HG02588 (cell line): Measurements from ENCODE around the gene RPS27L.
"Not testable (repeated sequence)": the region's sequence is repeated elsewhere in the genome, so short reads cannot be mapped to it uniquely, and the experiment has no call there.

Experiments
- ATAC-seq: cut with Tn5 transposase; IDR thresholded peaks from one replicate; pipeline ENCODE4 v1.9.1; 2021; ENCODE audit warnings: mild to moderate bottlenecking, moderate library complexity; ENCODE audit not compliant: unreplicated experiment

RPS27L gene

DNA sequence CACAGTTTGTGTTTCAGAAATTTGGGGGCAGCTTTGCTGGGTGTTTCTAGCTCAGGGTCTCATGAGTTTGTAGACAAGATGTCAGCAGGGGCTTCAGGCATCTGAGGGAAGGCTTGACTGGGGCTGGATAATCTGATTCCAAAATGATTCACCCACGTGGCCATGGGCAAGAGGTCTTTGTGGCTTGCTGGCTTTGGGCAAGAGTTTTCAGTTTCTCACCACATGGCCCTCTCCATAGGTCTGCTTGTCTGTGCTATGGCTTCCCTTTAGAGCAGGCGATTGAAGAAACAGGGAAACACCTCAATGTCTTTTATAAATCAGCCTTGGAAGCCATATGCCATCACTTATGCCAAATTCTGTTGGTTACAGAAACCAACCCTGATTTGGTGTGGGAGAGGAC lies 11.9 kb downstream of the RPS27L start:
- no peak for ATAC-seq

DNA sequence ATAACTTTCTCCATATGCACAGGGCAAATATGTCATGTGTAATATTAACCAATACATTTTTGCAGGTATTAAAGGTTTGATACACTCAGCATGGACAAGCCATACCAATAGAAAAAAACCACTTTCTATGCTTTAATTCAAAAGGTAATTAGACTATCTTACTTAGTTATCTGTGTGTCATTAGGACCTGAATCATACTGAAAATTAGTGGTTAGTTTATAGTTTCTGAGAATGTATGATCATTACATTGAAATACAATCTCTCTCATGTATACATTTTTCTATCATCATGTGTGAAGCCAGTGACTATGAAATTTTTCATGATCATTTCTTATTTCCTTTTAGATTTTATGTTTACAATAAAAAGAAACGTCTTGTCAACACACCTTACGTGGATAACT lies 16.3 kb downstream of the RPS27L start:
- ATAC-seq, result no peak

DNA sequence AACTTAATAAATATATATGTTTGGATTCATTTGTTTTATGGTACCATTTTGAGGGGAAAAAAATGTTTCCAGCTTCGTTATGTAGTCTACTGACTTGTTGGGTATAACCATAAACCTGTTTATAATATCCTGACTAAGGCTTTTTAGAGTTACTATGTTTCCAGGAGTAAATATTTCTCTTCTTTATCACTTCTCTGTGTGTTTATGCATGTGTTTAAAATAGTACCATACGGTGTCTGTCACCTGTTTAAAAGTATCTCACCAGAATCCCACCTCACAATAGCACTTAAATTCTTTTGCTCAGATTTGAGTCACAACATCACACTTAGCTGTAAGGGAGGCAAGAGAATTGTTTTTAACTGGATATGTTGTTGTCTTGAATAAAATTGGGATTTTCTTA lies 20.5 kb downstream of the RPS27L start:
- ATAC-seq, result no peak

DNA sequence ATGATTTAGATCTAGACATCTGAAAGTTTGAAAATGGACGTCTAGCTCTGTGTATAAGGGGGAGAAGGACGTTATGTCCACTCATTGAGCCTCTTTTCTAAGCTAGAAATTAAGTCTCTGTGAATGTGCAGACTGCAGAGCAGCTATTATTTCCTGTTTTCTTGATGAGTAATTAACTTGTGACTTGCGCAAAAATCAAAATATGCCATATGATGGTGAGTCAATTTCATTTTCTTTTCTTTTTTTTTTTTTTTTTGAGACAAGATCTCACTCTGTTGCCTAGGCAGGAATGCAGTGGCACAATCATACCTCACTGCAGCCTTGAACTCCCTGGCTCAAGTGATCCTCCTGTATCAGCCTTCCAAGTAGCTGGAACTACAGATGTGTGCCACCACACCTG lies 21.5 kb downstream of the RPS27L start:
- ATAC-seq, result no peak

DNA sequence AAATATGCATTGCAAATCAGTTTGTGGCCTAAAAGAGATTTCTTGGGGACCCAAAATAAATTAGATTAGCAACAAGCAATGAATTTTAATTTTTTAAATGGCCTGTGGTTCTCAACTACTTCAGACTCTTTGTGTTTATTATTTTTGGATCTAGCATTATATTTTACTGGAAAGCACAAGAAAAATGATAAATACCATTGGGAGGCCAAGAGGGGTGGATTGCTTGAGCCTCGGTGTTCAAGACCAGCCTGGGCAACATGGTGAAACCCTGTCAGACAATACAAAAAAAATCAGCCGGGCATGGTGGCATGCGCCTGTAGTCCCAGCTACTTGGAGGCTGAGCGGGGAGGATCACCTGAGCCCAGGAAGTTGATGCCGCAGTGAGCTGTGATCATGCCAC lies 22.0 kb downstream of the RPS27L start:
- ATAC-seq, result no peak

DNA sequence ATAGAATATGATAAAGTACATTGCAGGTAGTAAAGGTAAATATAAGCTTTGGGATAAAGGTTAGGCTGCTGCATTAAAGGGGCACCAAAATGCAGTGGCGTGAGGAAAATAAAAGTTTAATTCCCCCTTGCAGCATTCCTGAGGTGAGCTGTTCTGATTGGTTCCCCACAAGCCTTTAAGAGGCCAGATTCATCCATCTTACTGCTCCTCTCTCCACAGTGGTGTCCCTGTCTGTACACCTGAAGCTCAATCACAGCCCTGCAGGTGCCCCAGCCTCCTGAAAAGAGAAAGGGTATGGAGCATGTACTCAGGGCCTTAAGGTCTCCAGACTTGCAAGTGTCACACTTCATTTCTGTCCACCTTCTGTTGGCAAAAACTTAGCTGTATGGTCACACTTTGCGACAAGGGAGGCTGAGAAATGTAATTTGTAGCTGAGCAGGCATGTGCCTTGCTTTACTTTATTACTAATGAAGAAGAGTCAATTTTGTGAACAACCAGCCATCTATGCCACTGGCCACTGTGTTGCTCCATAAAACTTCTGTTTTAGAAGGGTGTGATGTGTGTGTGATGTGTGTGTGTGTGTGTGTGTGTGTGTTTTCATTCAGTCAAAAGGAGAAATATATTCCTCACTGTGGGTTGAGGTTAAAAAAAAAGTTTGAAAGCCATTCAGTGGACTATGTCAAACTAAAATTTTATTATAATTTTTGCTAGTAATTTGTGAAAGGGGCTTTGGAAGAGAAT lies 22.9 kb downstream of the RPS27L start:
- ATAC-seq, result no peak

DNA sequence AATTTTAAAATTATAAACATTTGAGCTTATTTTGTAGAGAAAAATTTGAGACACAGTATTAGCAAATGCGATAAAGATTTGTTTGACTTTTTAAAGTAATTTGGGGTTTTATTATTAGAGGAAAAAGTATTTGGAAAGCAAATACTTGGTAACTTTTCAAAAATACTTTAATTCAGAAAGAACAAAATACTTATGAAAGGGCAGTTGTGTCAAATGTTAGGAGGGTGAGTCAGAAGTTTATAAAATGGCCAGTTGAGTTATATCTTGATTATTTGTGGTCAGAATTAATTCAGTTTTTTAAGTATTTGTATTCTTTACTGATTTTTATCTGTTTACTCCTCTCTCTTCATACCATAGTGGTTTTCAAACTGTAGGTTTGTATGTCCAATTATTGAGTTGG lies 23.5 kb downstream of the RPS27L start:
- ATAC-seq, result no peak

DNA sequence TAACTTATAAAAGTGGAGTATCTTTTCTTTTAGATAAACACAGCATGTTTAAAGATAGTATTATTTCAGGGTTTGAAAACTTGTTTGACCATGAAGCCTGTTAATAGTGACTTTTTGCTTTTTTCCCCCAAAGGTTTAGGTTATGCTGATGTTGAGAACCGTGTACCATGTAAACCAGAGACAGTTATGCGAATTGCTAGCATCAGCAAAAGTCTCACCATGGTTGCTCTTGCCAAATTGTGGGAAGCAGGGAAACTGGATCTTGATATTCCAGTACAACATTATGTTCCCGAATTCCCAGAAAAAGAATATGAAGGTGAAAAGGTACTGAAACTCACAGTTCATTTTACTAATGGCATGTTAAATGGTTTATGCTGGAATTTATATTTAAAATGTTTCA lies 30.6 kb downstream of the RPS27L start:
- ATAC-seq, result no peak

DNA sequence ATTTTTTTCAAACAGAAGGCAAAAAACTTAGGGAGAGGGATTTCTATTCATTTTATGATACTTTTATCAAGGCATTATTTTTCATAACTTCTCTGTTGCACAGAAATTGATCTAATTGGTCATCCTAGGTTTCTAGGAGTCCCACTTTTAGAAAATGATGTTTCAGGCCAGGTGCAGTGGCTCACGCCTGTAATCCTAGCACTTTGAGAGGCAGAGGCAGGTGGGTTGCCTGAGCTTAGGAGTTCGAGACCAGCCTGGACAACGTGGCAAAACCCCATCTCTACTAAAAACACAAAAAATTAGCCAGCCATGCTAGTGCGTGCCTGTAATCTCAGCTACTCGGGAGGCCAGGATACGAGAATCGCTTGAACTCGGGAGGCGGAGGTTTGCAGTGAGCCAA lies 32.8 kb downstream of the RPS27L start:
- ATAC-seq, result no peak

DNA sequence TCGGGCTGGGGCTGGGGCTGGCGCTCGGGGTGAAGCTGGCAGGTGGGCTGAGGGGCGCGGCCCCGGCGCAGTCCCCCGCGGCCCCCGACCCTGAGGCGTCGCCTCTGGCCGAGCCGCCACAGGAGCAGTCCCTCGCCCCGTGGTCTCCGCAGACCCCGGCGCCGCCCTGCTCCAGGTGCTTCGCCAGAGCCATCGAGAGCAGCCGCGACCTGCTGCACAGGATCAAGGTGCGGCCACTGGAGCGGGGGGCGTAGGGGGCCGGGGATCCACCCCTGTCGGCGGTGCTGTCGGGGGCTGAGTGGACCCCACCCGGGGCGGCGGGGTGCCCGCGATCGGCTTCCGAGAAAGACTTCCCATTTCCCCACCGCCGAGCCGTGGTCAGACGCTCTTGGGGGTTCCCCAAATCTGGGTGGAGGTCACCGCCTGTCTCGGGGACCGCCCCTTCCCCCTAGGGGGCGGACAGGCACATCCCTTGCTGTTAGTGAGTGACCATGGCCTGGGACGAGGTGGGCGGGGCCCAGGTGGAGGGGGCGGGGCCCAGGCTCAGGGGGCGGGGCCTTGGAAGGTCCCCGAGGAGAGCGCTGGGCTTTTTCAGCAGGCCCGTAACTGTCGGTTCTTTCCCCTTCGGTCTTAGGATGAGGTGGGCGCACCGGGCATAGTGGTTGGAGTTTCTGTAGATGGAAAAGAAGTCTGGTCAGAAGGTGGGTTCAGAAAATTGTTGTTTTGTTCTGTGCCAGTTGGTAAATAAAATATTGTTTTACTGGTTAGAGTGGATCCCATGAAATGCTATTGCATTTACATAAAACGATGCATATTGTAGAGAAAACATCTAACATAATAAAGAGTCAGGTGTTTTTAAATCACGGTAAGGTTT lies 35.0 kb downstream of the RPS27L start:
- peak; percentile 86 for ATAC-seq

DNA sequence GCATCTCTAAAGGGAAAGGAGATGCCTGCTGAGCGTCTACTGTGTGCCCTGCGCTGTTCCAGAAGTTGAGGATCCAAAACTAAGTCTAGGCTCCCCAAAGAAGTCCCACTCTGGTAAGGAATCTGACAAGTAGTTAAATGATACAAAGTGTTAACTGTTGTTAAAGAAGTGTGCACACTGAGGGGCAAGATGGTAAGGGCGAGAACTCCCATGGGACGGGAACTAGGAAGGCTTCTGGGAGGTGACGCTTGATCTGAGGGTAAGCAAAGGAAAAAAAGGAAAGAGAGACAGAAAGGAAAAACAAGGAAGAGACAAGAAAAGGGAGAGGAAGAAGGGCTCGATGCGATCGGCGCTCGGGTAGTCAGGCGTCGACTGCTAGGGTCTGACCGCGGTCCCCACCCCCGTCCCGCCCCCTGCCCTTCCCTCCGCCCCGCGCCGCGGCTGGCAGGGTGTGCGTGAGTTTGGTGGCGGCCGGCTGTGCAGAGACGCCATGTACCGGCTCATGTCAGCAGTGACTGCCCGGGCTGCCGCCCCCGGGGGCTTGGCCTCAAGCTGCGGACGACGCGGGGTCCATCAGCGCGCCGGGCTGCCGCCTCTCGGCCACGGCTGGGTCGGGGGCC lies 35.8 kb downstream of the RPS27L start, which contains the start of gene LACTB:
LACTB (plus strand) TSS at position 480 of the 620 bp plus-strand sequence; CDS start at position 491, 11 bp downstream.
- ATAC-seq, result peak; percentile 71

DNA sequence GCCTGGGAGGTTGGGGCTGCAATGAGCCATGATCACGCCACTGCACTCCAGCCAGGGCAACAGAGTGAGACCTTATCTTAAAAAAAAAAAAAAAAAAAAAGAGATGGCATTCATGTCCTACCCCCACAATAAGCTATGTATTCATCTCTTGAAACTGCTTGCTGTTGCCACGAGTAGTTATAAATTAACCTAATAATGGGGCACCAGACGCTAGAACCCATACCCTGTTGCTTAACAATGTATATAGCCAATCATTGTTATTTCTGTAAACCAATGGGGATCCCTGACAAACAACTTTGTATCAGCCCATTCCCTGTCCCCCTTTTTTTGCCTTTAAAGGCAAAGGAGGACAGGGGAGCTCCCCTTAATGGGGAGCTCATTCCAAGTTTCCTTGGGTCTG lies 38.4 kb downstream of the RPS27L start:
- no peak for ATAC-seq

DNA sequence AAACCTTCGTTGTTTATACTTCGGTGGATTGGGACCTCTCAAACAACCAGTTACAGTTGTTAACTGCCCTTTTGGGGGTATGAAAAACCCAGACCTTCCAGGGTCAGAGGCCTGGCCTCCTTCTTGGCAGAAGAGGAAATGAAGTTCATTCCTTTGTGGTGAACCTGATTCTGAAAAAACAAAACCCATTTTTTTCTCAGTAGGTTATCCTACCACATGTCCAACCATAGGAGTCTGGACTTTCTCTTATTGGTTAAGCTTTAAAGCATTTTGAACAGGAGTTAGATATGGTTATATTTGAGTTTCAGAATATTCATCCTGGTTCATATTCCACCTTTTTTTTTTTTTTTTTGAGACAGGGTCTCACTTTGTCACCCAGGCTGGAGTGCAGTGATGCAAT lies 42.8 kb downstream of the RPS27L start:
- no peak for ATAC-seq

DNA sequence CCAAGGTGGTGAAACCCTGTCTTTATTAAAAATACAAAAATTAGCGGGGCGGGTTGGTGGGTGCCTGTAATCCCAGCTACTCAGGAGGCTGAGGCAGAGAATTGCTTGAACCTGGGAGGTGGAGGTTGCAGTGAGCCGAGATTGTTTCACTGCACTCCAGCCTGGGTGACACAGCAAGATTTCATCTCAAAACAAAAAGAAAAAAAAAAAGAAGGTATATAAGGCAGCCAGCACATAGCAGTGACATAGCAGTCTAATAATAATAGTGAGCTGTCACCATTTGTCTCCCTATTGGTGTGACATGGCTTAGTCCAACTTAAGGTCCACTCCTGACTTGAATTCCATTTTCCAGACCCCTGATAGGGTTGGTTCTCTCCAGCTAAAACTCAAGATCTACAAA lies 44.4 kb downstream of the RPS27L start:
- ATAC-seq, result no peak

DNA sequence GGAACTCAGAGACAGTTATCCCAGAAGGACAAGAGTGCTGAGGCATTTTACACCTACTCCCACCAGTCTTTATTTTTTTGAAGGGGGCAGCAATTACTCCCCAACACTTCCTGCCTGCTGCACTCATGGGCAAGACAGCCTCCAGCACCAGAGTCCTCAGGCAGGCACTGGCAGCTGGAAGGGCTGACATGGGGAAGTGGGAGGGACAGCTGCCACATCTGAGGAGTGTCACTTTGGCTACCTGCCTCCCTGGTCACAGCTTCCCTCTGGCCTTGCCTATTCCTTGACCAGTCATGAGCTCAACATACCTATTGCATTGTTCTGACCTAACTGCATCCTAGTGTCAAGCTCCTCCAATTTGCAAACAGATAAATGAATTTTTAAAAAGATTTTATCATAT lies 45.8 kb downstream of the RPS27L start:
- no peak for ATAC-seq

DNA sequence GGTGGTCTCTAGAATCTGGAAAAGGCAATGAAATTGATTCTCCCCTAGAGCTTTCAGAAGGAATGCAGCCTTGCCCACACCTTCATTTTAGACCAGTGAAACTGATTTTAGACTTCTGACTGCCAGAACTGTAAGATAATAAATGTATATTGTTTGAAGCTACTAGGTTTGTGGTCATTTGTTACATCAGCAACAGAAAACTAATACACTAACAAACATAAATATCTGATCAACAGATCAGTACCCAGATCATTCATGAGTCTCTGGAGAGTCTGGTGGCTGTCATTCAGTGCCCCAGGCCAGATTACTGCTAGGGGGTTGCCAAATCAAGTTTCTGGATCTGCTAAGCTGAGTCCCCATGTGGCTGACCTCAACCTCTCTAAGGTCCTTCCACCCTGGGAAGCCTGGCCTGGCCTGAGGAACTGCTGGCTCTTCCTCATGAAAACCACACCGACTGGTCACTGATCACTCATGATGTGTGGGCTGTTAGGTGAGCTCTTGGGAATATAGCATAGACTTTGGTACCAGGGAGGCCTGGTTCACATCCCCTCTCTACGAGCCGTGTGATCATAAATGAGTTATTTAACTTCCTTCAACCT lies 46.8 kb downstream of the RPS27L start:
- ATAC-seq, result no peak

DNA sequence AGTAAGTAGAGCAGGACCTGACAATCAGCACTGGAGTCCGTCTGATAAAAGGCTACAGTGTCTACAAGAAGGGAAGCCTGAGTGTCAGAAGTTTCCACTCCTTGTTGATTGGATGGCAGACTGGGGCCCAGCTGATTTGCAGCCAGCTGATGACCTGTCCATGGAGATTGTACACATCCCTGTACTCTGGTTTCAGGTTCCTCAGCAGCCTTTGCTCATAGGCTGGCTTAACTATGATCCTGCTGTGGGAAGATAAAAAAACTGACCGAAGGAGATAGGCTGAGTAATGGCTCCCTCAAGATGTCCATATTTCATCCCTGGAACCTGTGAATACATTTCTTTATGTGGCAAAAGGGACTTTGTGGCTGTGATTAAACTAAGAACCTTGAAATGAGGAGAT lies 47.4 kb downstream of the RPS27L start:
- ATAC-seq, result no peak

DNA sequence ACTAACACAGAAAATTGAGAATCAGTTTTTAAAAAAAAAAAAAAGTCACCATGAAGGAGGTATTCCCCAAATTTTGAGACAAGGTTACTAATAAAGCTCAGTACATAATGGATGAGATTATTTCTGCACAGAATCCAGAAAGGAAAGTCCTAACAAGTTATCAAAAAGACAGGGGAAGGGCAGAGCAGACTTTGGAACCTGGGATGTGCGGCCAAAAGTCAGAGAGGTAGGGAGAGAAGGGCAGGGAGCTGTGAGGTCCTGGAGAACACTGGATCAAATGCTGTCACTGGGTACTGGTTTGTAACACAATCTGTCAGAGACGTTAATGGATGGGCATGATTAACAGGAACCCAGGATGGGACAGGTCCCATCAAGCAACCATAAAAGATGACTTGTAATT lies 47.8 kb downstream of the RPS27L start:
- no peak for ATAC-seq

DNA sequence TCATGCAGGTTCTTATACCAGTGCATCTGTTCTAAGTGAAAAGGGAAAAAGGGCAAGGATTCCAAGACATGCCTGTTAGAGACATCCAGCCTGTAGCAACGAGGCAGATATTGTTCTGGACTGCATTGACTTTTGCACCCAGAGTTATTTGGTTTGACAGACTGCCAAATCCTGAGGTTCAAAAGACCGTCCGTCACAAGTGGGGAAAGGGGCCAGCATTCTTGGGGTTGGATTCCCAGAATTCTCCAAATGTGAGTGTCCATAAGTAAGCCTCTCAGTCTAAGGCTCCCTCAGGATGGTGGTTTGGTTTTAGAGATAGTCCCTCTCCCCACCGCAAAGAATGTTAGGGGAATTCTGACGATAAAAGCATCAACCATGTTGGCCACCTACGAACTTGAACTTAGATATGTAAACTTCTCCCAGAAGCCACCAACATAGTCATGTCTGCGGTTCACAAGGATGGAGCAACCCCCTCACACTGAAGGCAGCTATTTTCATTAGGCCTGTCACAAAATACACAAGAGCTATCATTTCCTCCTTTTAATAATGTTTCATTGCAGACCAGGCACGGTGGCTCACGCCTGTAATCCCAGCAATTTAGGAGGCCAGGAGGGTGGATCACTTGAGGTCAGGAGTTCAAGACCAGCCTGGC lies 49.3 kb downstream of the RPS27L start:
- ATAC-seq, result no peak

DNA sequence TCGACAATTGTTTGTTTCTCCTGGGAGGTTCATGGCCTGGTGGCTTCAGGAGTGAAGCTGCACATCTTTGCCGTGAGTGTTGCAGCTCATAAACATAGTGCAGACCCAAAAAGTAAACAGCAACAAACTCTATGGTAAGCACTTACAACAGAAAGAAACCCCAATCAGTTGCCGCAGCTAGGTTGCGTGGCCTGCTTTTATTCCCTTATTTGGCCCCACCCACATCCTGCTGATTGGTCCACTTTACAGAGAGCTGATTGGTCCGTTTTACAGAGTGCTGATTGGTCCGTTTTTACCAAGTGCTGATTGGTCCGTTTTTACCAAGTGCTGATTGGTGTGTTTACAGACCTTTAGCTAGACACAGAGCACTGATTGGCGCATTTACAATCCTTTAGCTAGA lies 51.9 kb downstream of the RPS27L start:
- ATAC-seq, result not testable (repeated sequence)

DNA sequence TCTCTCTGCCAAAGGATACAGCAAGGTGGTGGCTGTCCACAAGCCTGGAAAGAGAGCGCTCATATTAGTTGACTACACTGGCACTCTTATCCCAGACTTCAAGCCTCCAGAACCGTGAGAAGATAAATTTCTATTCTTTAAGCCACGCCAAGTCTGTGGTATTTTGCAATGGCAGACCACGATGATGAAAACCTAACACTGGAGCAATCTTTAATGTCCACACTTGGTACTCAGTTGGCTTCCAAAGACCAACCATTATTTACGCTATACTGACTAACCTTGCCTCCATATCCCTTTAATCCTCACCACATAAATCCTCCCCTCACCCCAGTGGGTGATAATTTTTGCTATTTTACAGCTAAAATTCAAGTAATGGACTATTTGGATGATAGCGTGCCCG lies 52.5 kb downstream of the RPS27L start:
- ATAC-seq, result no peak
